ENCODE results near the gene PEA15.
A peak's percentile ranks its signal among the peaks of the same experiment; 100 is the strongest.

Gene PEA15

GRCh38 chr1:160191756-160192155 is 13.4 kb upstream of the PEA15 start:
- no peak for DNase-seq (ENCODE audit: low read depth)
- H3K4me3 ChIP-seq (ENCODE audit: low read depth, low read length) = no peak overlapping the region
- TF ChIP-seq POLR2A (IDR thresholded peaks at IDR 0.05; ENCODE audit: extremely low read depth, insufficient read length) (no peak), CTCF (IDR thresholded peaks at IDR 0.05; ENCODE audit: low read depth, low read length) (no peak), MYC (IDR thresholded peaks at IDR 0.05; ENCODE audit: low read depth, low read length) (no peak), MAX (IDR thresholded peaks at IDR 0.05; ENCODE audit: low read depth, low read length) (no peak)

GRCh38 chr1:160192234-160192633 is 12.9 kb upstream of the PEA15 start:
- H3K4me3 ChIP-seq (ENCODE audit: low read depth, low read length) = no peak overlapping the region
- DNase-seq (ENCODE audit: low read depth) = no peak
- TF ChIP-seq POLR2A (IDR thresholded peaks at IDR 0.05; ENCODE audit: extremely low read depth, insufficient read length) (no peak), MYC (IDR thresholded peaks at IDR 0.05; ENCODE audit: low read depth, low read length) (no peak)

GRCh38 chr1:160193091-160193819 is 11.9 kb upstream of the PEA15 start:
- H3K4me3 ChIP-seq (ENCODE audit: low read depth, low read length) = no peak overlapping the region
- TF ChIP-seq CTCF (IDR thresholded peaks at IDR 0.05; ENCODE audit: low read depth, low read length) (peak; percentile 86), MYC (IDR thresholded peaks at IDR 0.05; ENCODE audit: low read depth, low read length) (peak; percentile 64), MAX (IDR thresholded peaks at IDR 0.05; ENCODE audit: low read depth, low read length) (peak; percentile 61), POLR2A (IDR thresholded peaks at IDR 0.05; ENCODE audit: extremely low read depth, insufficient read length) (no peak)
- DNase-seq (ENCODE audit: low read depth) = peak; percentile 82

- H3K4me3 ChIP-seq (ENCODE audit: low read depth, low read length) = no peak overlapping the region
- peak; percentile 25 for DNase-seq (ENCODE audit: low read depth)
- no peak for TF ChIP-seq POLR2A (IDR thresholded peaks at IDR 0.05; ENCODE audit: extremely low read depth, insufficient read length)
- no peak for TF ChIP-seq CTCF (IDR thresholded peaks at IDR 0.05; ENCODE audit: low read depth, low read length)
- TF ChIP-seq MYC (IDR thresholded peaks at IDR 0.05; ENCODE audit: low read depth, low read length) = no peak
- TF ChIP-seq MAX (IDR thresholded peaks at IDR 0.05; ENCODE audit: low read depth, low read length) = no peak
Measured at GRCh38 chr1:160193832-160194736, 11.1 kb upstream of the PEA15 start.

- no peak overlapping the region for H3K4me3 ChIP-seq (ENCODE audit: low read depth, low read length)
- DNase-seq (ENCODE audit: low read depth) = no peak
- TF ChIP-seq MYC (IDR thresholded peaks at IDR 0.05; ENCODE audit: low read depth, low read length) = no peak
- TF ChIP-seq CTCF (IDR thresholded peaks at IDR 0.05; ENCODE audit: low read depth, low read length) = no peak
- no peak for TF ChIP-seq POLR2A (IDR thresholded peaks at IDR 0.05; ENCODE audit: extremely low read depth, insufficient read length)
- TF ChIP-seq MAX (IDR thresholded peaks at IDR 0.05; ENCODE audit: low read depth, low read length) = no peak
Measured at GRCh38 chr1:160194737-160195059, 10.5 kb upstream of the PEA15 start.

- no peak for TF ChIP-seq MAX (IDR thresholded peaks at IDR 0.05; ENCODE audit: low read depth, low read length)
- TF ChIP-seq MYC (IDR thresholded peaks at IDR 0.05; ENCODE audit: low read depth, low read length) = no peak
- TF ChIP-seq CTCF (IDR thresholded peaks at IDR 0.05; ENCODE audit: low read depth, low read length) = no peak
- TF ChIP-seq POLR2A (IDR thresholded peaks at IDR 0.05; ENCODE audit: extremely low read depth, insufficient read length) = no peak
- no peak for DNase-seq (ENCODE audit: low read depth)
- H3K4me3 ChIP-seq (ENCODE audit: low read depth, low read length) = no peak overlapping the region
Measured at GRCh38 chr1:160196143-160196542, 9.0 kb upstream of the PEA15 start.
